ENCODE results near the gene ADAMTS7.
"Not testable (repeated sequence)": the region's sequence is repeated elsewhere in the genome, so short reads cannot be mapped to it uniquely, and the experiment has no call there.

Gene ADAMTS7

DNA sequence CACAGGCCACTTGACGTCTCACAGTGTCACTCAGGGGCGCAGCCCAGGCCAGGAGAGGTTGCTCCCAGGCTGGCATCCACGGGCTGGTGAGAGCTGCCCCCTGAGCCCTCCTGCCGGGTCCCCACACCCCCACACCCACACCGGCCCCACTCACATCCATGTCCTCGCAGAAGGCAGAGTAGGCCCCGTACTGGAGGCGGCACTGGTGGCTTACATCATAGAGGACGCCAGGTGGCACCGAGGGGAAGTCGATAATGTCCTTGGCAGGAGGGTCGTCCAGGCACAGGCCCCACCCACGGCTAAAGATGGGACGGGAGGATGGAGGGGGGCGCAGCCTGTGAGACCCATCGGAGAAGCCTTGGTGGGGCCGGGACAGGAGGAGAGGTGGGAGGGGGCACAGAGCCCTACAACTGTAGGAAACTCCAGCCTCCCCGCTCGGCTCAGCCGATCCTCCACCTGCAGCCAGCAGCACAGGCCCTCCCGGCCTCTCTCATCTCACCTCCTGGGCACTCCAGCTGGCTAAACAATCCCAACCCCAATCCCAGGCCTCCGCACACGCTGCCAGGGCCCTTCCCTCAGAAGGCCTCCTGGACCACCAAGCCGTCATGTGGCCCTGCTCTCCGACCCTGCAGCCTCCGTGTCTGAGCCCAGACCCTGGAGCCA, 33.8 kb downstream of the ADAMTS7 start:
- H3K27me3 ChIP-seq (ENCODE audit: insufficient read depth, low read length); H3K4me3 ChIP-seq (ENCODE audit: low read length); H3K36me3 ChIP-seq (ENCODE audit: insufficient read depth, low read depth, low read length); H3K27ac ChIP-seq (ENCODE audit: low read length); H3K4me1 ChIP-seq (ENCODE audit: insufficient read depth, low read length); H3K9me3 ChIP-seq (ENCODE audit: insufficient read depth, low read depth, low read length); H3K9ac ChIP-seq (ENCODE audit: low read depth, low read length): not testable (repeated sequence)

- H3K27ac ChIP-seq (ENCODE audit: low read length); H3K4me1 ChIP-seq (ENCODE audit: insufficient read depth, low read length); H3K36me3 ChIP-seq (ENCODE audit: insufficient read depth, low read depth, low read length); H3K9ac ChIP-seq (ENCODE audit: low read depth, low read length); H3K4me3 ChIP-seq (ENCODE audit: low read length); H3K27me3 ChIP-seq (ENCODE audit: insufficient read depth, low read length); H3K9me3 ChIP-seq (ENCODE audit: insufficient read depth, low read depth, low read length): not testable (repeated sequence)
Observed at GRCh38 chr15:78776046-78776925, 35.0 kb downstream of the ADAMTS7 start.

DNA sequence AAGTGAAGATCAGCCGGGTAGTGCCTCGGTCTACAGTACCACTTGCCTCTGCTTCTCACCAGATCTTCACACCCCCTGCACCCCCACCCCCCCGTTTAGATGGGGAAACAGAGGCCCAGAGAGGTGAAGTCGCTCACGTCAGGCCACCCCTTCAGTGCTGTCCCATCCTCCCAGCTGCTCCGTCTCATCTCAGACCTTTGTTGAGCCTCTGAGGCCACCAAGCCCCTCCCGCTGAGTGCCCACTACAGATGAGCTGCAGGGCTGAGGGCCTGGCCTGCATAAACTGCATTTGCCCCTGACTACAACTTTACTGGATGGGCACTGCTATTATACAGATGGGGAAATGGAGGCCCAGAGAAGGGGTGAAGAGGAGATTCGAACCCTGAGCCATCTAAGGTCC, 35.8 kb downstream of the ADAMTS7 start:
- Histone ChIP-seq H3K9ac (ENCODE audit: low read depth, low read length) (no peak overlapping the region), H3K4me1 (ENCODE audit: insufficient read depth, low read length) (no peaks in the 10 kb centered on the region), H3K9me3 (ENCODE audit: insufficient read depth, low read depth, low read length) (no peaks in the 10 kb centered on the region), H3K36me3 (ENCODE audit: insufficient read depth, low read depth, low read length) (no peaks in the 10 kb centered on the region), H3K4me3 (ENCODE audit: low read length) (no peak overlapping the region), H3K27me3 (ENCODE audit: insufficient read depth, low read length) (no peaks in the 10 kb centered on the region), H3K27ac (ENCODE audit: low read length) (no peak overlapping the region)

GRCh38 chr15:78774451-78774990, 36.7 kb downstream of the ADAMTS7 start:
- H3K27me3 ChIP-seq (ENCODE audit: insufficient read depth, low read length); H3K4me1 ChIP-seq (ENCODE audit: insufficient read depth, low read length); H3K27ac ChIP-seq (ENCODE audit: low read length); H3K36me3 ChIP-seq (ENCODE audit: insufficient read depth, low read depth, low read length); H3K9ac ChIP-seq (ENCODE audit: low read depth, low read length); H3K4me3 ChIP-seq (ENCODE audit: low read length); H3K9me3 ChIP-seq (ENCODE audit: insufficient read depth, low read depth, low read length): not testable (repeated sequence)

DNA sequence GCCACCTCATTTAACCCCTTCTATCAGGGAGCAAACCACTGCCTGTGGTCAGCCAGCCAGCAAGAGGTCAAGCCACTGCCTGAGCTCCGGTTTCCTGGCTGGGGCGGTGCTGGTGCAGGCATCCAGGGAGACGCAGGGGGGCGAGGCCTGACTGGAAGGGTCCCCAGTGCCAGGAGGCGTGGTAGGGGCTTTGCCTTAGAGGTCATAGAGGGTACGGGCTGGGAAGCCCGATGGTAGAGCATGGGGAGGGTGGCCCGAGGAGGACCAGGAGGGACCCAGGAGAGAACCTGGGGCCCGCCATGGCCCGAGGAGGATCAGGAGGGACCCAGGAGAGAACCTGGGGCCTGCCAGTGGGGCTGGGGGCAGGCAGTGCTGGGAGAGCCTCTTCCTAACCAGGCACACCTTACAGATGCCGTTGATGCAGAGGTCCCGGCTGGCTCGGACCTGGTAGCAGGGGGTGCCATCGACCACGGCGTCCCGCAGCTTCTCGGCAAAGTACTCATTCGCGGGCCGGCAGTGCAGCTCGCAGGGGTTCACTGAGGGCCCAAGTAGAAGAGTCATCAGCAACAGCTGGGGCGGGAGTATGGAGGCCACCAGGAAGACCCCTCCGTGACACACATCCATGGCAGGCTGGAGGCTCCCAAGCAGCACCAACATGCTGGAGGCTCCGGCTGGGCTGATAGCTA, 37.4 kb downstream of the ADAMTS7 start:
- not testable (repeated sequence) for H3K9me3 ChIP-seq (ENCODE audit: insufficient read depth, low read depth, low read length); H3K4me1 ChIP-seq (ENCODE audit: insufficient read depth, low read length); H3K4me3 ChIP-seq (ENCODE audit: low read length); H3K36me3 ChIP-seq (ENCODE audit: insufficient read depth, low read depth, low read length); H3K27me3 ChIP-seq (ENCODE audit: insufficient read depth, low read length); H3K27ac ChIP-seq (ENCODE audit: low read length); H3K9ac ChIP-seq (ENCODE audit: low read depth, low read length)

- H3K4me1 ChIP-seq (ENCODE audit: insufficient read depth, low read length) = peaks cover 5% of the 10 kb centered on the region; the same call in 1 of the 2 replicates
- H3K4me3 ChIP-seq (ENCODE audit: low read length) = no peak overlapping the region
- H3K27ac ChIP-seq (ENCODE audit: low read length) = no peak overlapping the region
- H3K9ac ChIP-seq (ENCODE audit: low read depth, low read length) = no peak overlapping the region
- H3K36me3 ChIP-seq (ENCODE audit: insufficient read depth, low read depth, low read length) = no peaks in the 10 kb centered on the region
- H3K27me3 ChIP-seq (ENCODE audit: insufficient read depth, low read length) = no peaks in the 10 kb centered on the region
- H3K9me3 ChIP-seq (ENCODE audit: insufficient read depth, low read depth, low read length) = no peaks in the 10 kb centered on the region
Observed at GRCh38 chr15:78772738-78773137, 38.5 kb downstream of the ADAMTS7 start.

DNA sequence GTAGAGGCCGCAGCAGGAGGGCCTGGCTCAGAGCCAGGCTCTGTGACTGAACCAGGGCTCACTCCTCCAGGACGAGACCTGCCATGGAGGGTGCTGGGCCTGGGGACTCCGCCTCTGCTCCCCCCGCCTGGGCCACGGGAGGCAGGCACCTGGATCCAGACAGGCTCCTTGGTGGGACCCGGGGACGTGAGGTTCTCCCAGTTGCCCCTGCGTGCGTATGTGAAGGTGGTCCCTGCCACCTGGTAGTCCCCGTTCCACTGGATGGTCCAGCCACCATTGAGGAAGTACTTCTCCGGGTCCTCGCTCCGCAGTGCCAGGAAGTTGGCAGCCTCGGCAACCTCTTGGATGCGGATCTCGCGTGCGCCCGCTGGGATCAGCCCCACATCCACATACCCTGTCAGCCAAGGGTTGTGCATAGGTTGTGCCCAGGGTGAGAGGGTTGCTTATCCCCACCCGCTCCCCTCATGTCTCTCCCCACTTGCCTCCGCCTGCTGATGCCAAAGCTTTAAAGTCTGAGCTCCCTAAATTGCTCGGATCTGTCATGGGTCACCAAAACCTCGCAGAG, 39.7 kb downstream of the ADAMTS7 start:
- H3K9ac ChIP-seq (ENCODE audit: low read depth, low read length); H3K9me3 ChIP-seq (ENCODE audit: insufficient read depth, low read depth, low read length); H3K4me1 ChIP-seq (ENCODE audit: insufficient read depth, low read length); H3K36me3 ChIP-seq (ENCODE audit: insufficient read depth, low read depth, low read length); H3K27me3 ChIP-seq (ENCODE audit: insufficient read depth, low read length); H3K4me3 ChIP-seq (ENCODE audit: low read length); H3K27ac ChIP-seq (ENCODE audit: low read length): not testable (repeated sequence)

GRCh38 chr15:78771020-78771419, 40.2 kb downstream of the ADAMTS7 start:
- H3K36me3 ChIP-seq (ENCODE audit: insufficient read depth, low read depth, low read length); H3K9ac ChIP-seq (ENCODE audit: low read depth, low read length); H3K4me3 ChIP-seq (ENCODE audit: low read length); H3K27ac ChIP-seq (ENCODE audit: low read length); H3K4me1 ChIP-seq (ENCODE audit: insufficient read depth, low read length); H3K9me3 ChIP-seq (ENCODE audit: insufficient read depth, low read depth, low read length); H3K27me3 ChIP-seq (ENCODE audit: insufficient read depth, low read length): not testable (repeated sequence)

- H3K4me3 ChIP-seq (ENCODE audit: low read length); H3K27me3 ChIP-seq (ENCODE audit: insufficient read depth, low read length); H3K4me1 ChIP-seq (ENCODE audit: insufficient read depth, low read length); H3K27ac ChIP-seq (ENCODE audit: low read length); H3K36me3 ChIP-seq (ENCODE audit: insufficient read depth, low read depth, low read length); H3K9ac ChIP-seq (ENCODE audit: low read depth, low read length); H3K9me3 ChIP-seq (ENCODE audit: insufficient read depth, low read depth, low read length): not testable (repeated sequence)
Observed at GRCh38 chr15:78769473-78770225, 41.6 kb downstream of the ADAMTS7 start.

DNA sequence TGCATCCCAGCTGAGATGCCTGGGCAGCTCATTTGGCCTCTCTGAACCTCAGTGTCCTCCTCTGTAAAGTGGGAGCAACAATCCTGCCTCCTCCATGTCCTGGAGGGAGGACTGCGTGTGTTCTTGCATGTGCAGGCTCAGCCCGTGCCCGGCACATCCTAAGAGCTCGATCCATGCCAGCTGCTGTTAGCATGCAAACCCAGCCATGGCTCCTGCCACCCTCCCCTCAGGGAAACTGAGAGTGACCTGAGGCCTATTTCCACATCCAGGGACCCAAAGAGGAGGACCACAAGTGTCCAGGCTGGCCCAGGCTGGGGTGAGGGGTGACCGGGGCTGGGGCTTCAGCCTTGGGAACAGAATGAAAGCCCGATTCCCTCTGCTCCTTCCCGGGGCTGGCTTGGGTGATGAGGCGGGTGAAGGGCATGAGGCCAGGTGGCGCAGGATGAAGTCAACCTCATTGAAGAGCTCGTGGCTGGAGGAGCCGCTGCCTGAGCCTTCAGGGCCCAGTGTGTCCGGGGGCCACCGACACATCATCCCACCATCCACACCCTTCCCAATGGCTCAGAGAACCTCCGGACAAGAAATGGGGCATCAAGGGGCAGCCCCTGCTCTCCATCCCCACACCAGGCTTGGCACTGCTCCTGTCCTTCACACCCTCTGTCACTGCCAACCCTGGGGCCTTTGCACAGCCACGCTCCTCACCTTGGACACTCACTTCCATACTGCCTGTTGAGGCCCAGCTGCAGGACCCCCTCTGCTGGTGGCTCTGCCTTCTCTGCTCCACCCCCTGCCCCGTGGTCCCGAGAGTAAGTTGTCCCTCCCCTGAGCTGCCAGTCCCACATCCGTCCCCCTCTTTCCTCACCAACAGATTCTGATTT, 42.5 kb downstream of the ADAMTS7 start:
- H3K27ac ChIP-seq (ENCODE audit: low read length) = no peak overlapping the region

More for the DNA sequence above, 42.5 kb downstream of the ADAMTS7 start:
- Histone ChIP-seq H3K27me3 (ENCODE audit: insufficient read depth, low read length) (no peaks in the 10 kb centered on the region), H3K9ac (ENCODE audit: low read depth, low read length) (no peak overlapping the region), H3K9me3 (ENCODE audit: insufficient read depth, low read depth, low read length) (no peaks in the 10 kb centered on the region), H3K36me3 (ENCODE audit: insufficient read depth, low read depth, low read length) (no peaks in the 10 kb centered on the region), H3K4me1 (ENCODE audit: insufficient read depth, low read length) (peaks cover 5% of the 10 kb centered on the region; the same call in 1 of the 2 replicates), H3K4me3 (ENCODE audit: low read length) (no peak overlapping the region)

All from iPS-20b (cell line).